ENCODE data around the gene ZBTB42.

ZBTB42 gene

DNA sequence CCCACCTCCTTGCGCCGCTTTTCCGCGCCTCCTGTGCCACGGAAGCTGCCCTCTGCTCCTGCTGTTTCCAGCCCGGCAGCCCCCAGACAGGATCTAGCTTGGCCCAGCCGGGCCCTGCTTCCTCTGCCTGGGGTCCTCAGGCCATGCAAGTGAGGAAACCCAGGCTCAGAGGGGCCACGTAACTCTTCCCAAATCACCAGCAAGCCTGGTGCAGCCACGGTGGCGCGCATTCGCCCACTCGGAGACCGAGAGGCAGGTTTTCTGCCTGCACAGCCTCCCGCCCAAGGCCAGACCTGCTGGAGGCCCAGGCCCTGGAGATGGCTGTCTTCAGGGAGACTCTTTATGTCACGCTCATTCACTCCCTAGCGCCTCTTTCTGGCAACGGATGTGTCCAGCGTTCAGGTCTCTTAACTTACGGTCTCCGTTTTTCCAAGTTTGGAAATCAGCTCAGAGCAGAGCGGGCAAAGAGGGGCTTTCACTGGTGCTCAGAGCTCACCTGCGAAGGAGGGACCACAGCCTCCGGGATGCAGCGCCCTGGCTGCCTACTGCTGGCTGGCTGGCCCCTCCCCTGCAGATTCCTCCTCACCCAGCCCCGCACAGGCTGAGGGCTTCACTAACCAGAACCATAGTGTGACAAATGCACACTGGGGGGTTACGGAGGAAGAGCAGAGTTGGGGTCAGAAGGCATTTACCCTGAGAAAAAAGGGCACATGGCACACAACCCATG lies 43.6 kb downstream of the ZBTB42 start:
- DNase-seq, result no peak

DNA sequence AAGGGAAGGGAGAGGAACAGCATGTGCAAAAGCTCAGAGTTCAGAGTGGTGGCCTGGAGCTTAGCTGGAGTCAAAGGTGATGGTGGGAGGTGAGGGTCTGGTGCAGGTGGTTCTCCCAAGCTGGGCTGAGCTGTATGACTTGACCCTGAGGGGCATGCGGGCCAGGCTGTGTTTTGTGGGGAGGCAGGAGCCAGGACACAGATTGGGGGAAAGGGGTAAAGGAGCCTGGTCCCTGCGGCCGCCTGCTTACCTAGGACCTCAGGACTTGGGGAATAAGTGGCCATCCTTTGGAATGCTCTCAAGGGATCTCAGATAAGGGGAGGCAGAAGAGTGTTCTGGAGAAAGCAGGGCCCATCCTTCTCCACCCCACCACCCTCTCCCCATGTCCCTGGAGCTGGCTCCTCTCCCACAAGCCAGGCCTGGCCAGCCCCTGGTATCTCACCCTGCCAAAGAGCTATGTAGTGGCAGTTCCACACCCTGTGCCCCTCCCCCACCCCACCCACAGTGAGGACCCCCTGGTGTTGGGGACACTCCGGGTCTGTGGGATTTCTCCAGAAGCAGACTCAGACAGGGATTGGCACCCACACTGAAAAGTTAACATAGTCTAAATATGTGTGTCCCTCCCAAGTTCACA lies 44.2 kb downstream of the ZBTB42 start:
- DNase-seq, result no peak

DNA sequence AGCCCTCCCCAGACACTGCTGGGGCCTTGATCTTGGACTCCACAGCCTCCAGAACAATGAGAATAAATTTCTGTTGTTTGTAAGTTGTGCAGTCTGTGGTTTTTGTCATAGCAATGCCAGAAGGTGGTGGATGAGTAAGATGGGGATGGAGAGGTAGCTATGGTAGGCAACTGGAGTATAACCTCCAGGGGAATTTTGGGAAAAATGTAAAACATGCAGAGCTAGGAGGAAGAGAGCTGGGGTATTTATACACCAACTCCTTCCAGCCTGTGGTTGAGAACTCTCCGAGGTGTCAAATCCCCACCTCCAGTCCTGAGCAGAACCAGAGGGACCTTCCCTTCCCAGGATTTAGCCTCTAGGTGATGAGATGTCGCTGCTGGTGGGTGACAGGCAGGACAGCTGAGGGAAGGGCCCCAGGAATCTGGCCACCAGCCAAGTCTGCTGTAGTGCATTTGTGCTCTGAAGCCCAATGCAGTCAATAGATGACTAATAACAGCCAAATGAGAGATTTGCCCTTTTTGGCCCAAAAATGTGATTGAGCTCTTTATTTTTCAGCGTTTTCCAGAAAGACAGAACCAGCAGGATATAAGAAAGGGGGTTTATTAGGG lies 45.0 kb downstream of the ZBTB42 start:
- no peak for DNase-seq

DNA sequence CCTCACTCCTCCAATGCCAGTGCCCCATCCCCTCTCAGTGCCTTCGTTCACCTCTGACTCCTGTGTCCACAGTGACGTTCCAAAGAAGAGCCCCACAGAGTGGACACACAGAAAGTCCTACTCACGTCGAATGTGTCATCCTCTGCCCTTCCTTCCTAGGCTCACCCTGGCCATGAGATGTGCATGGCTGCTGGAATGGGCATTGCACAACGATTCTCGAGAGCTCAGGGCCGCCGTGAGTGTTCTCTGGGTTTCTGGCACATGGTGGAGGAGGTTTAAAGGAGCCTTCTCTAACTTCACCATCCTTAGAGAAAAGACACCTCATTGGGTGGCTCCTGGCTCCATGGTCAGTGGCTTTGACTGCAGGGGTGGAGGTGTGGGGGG lies 51.4 kb downstream of the ZBTB42 start:
- no peak for DNase-seq

Measured in amniotic stem cell (primary cell).